Naive thymus-derived CD8-positive, alpha-beta T cell (primary cell): ENCODE data around the gene TIMM17A. TPM values are rescaled to one million over a fixed set of nuclear protein-coding genes. Genes with fewer than 3 reads are reported as not detected.

ENCODE experiments used
- ATAC-seq, 2 donors: fragments of 150-1000 bp; cut with Tn5 transposase in 1 of 2; sonication (Bioruptor Pico), chemical (Tn5 transposase) in 1 of 2; 1 replicate in 1 of 2; 2 replicates in 1 of 2; pipeline ENCODE4 v1.10.0; 2021; ENCODE audit warnings: mild to moderate bottlenecking in 2 of 2, moderate library complexity in 2 of 2
- POLR2A ChIA-PET: fragments of 350-600 bp; sonication (Branson Sonifier 250); formaldehyde crosslinking; loops from one replicate; lab custom pipeline; 2021; ENCODE audit warnings: antibody characterized with exemption; lab: Charles Lee
- DNase-seq, 10 donors: peaks; one replicate each; pipeline versions ENCODE4 v3.0.0 to v3.0.0-alpha.2; 2020 to 2022
- H3K27ac Mint-ChIP-seq, 10 donors: one replicate each; pipeline ENCODE4 v1.8.0; 2020 to 2022; ENCODE audit warnings: mild to moderate bottlenecking in 10 of 10, mixed read lengths in 10 of 10, moderate library complexity in 4 of 10, inconsistent platforms in 1 of 10
- H3K27me3 Mint-ChIP-seq, 5 donors: one replicate each; pipeline ENCODE4 v1.8.0; 2021 to 2022; ENCODE audit warnings: mixed read lengths in 5 of 5
- H3K36me3 Mint-ChIP-seq, 3 donors: one replicate each; pipeline ENCODE4 v1.8.0; 2020 to 2022; ENCODE audit warnings: mixed read lengths in 3 of 3, mild to moderate bottlenecking in 2 of 3, inconsistent platforms in 1 of 3
- H3K4me1 Mint-ChIP-seq, 4 donors: one replicate each; pipeline ENCODE4 v1.8.0; 2021 to 2022; ENCODE audit warnings: mixed read lengths in 4 of 4
- H3K4me3 Mint-ChIP-seq, 10 donors: one replicate each; pipeline ENCODE4 v1.8.0; 2020 to 2022; ENCODE audit warnings: mild to moderate bottlenecking in 10 of 10, mixed read lengths in 10 of 10, moderate library complexity in 6 of 10, inconsistent platforms in 1 of 10
- H3K9me3 Mint-ChIP-seq, 9 donors: one replicate each; pipeline ENCODE4 v1.8.0; 2020 to 2022; ENCODE audit warnings: mixed read lengths in 9 of 9, mild to moderate bottlenecking in 3 of 9, inconsistent platforms in 1 of 9, moderate library complexity in 1 of 9
- polyA plus RNA-seq, 3 donors: library from polyadenylated mRNA; unstranded; fragments of 300-500 nt; fragmentation: Illumina TruSeq; gene quantifications; one replicate each; pipeline ENCODE4 v1.2.3, GENCODE V29; 2021
- total RNA-seq, 8 experiments: library from RNA in 2 of 8; stranded (reverse) in 2 of 8; gene quantifications; one replicate each; pipeline ENCODE4 v1.2.3 and lab custom pipeline; 2021 to 2026

Gene TIMM17A
- total RNA-seq (10 to 100 TPM; 29.1 to 31.8 TPM), polyA plus RNA-seq (10 to 100 TPM; 15.5 to 25.3 (median 17.8) TPM), total RNA-seq (lab: John Stamatoyannopoulos, UW) (26.2 to 123 (median 36.7) reads per million in 6 experiments)

GRCh38 chr1:201955009-201955728 lies at the start of gene TIMM17A:
TSS of gene TIMM17A (plus strand) at chr1:201955503. CDS start at chr1:201955527, 24 bp downstream.
- Mint-ChIP-seq H3K36me3 (peaks cover 0 to 31% (median 5%) of the 10 kb centered on the region in 3 donors), H3K27me3 (no peaks in the 10 kb centered on the region), H3K4me1 (peaks cover 6 to 30% (median 26%) of the 10 kb centered on the region in 4 donors), H3K4me3 (peak within 1 kb of the TSS; percentile 85 to 99 (median 98)), H3K9me3 (no peaks in the 10 kb centered on the region), H3K27ac (peak within 1 kb of the TSS; percentile 96 to 99 (median 98))
- ATAC-seq (peak; percentile 98 to 99), DNase-seq (peak; percentile 78 to 95 (median 90))
- POLR2A ChIA-PET, result interaction anchor here (0.7 to 2.9 kb wide), 8 partner anchors 9 to 1071 kb away, joined by 3 to 20 read pairs (median 5); partner anchors contain the start of genes LMOD1, PPFIA4 and RNPEP

GRCh38 chr1:201906336-201906735 lies 49.0 kb upstream of the TIMM17A start:
- Mint-ChIP-seq H3K4me3 (no peak overlapping the region), H3K9me3 (no peaks in the 10 kb centered on the region), H3K36me3 (no peaks in the 10 kb centered on the region), H3K27ac (no peak overlapping the region), H3K4me1 (no peaks in the 10 kb centered on the region), H3K27me3 (peaks cover 0 to 6% (median 0%) of the 10 kb centered on the region in 5 donors)
- POLR2A ChIA-PET, result no interaction called here
- no peak for ATAC-seq
- DNase-seq, result no peak

- ATAC-seq (no peak), DNase-seq (no peak)
- Mint-ChIP-seq H3K36me3 (no peaks in the 10 kb centered on the region), H3K9me3 (no peaks in the 10 kb centered on the region), H3K27me3 (peaks cover 0 to 6% (median 0%) of the 10 kb centered on the region in 5 donors), H3K4me1 (no peaks in the 10 kb centered on the region), H3K4me3 (no peak overlapping the region), H3K27ac (no peak overlapping the region)
- POLR2A ChIA-PET, result no interaction called here
Measured at GRCh38 chr1:201907621-201908020, 47.7 kb upstream of the TIMM17A start.

- peaks cover 0 to 2% (median 0%) of the 10 kb centered on the region in 4 donors for H3K4me1 Mint-ChIP-seq
- H3K9me3 Mint-ChIP-seq, result no peaks in the 10 kb centered on the region
- H3K27me3 Mint-ChIP-seq, result peaks cover 0 to 20% (median 17%) of the 10 kb centered on the region in 5 donors
- ATAC-seq (no peak), DNase-seq (no peak)
- no peak overlapping the region for H3K4me3 Mint-ChIP-seq
- POLR2A ChIA-PET, result no interaction called here
- H3K36me3 Mint-ChIP-seq, result no peaks in the 10 kb centered on the region
- H3K27ac Mint-ChIP-seq, result no peak overlapping the region
Measured at GRCh38 chr1:201911826-201912571, 43.3 kb upstream of the TIMM17A start.

- POLR2A ChIA-PET, result no interaction called here
- no peak for ATAC-seq
- Mint-ChIP-seq H3K4me1 (peaks cover 0 to 2% (median 0%) of the 10 kb centered on the region in 4 donors), H3K27me3 (peaks cover 0 to 20% (median 17%) of the 10 kb centered on the region in 5 donors), H3K4me3 (no peak overlapping the region), H3K36me3 (no peaks in the 10 kb centered on the region), H3K27ac (no peak overlapping the region), H3K9me3 (no peaks in the 10 kb centered on the region)
- DNase-seq, result no peak
Measured at GRCh38 chr1:201912832-201913231, 42.5 kb upstream of the TIMM17A start.

- Mint-ChIP-seq H3K9me3 (no peaks in the 10 kb centered on the region), H3K27me3 (peaks cover 2 to 20% (median 16%) of the 10 kb centered on the region in 5 donors), H3K36me3 (no peaks in the 10 kb centered on the region), H3K4me1 (peaks cover 0 to 2% (median 0%) of the 10 kb centered on the region in 4 donors), H3K27ac (no peak overlapping the region), H3K4me3 (no peak overlapping the region)
- DNase-seq (no peak), ATAC-seq (no peak)
- POLR2A ChIA-PET, result no interaction called here
Measured at GRCh38 chr1:201914456-201915235, 40.7 kb upstream of the TIMM17A start.

- DNase-seq, result no peak
- H3K9me3 Mint-ChIP-seq, result no peaks in the 10 kb centered on the region
- H3K4me1 Mint-ChIP-seq, result peaks cover 0 to 2% (median 0%) of the 10 kb centered on the region in 4 donors
- H3K36me3 Mint-ChIP-seq, result no peaks in the 10 kb centered on the region
- no peak overlapping the region for H3K4me3 Mint-ChIP-seq
- H3K27ac Mint-ChIP-seq, result no peak overlapping the region
- POLR2A ChIA-PET, result no interaction called here
- peak in 1 of 2 donors; percentile 42 for ATAC-seq
- peaks cover 4 to 22% (median 17%) of the 10 kb centered on the region in 5 donors for H3K27me3 Mint-ChIP-seq
Measured at GRCh38 chr1:201916649-201917249, 38.6 kb upstream of the TIMM17A start.

GRCh38 chr1:201917362-201918033 lies 37.8 kb upstream of the TIMM17A start:
- POLR2A ChIA-PET, result no interaction called here
- no peaks in the 10 kb centered on the region for H3K36me3 Mint-ChIP-seq
- H3K27ac Mint-ChIP-seq, result peak overlapping the region in 1 of 10 donors; percentile 23
- ATAC-seq (no peak), DNase-seq (no peak)
- H3K9me3 Mint-ChIP-seq, result no peaks in the 10 kb centered on the region
- peaks cover 0 to 2% (median 0%) of the 10 kb centered on the region in 4 donors for H3K4me1 Mint-ChIP-seq
- peaks cover 6 to 22% (median 20%) of the 10 kb centered on the region in 5 donors for H3K27me3 Mint-ChIP-seq
- no peak overlapping the region for H3K4me3 Mint-ChIP-seq

- no peaks in the 10 kb centered on the region for H3K9me3 Mint-ChIP-seq
- POLR2A ChIA-PET, result no interaction called here
- peaks cover 6 to 22% (median 21%) of the 10 kb centered on the region in 5 donors for H3K27me3 Mint-ChIP-seq
- H3K36me3 Mint-ChIP-seq, result no peaks in the 10 kb centered on the region
- H3K4me1 Mint-ChIP-seq, result peaks cover 0 to 2% (median 0%) of the 10 kb centered on the region in 4 donors
- peak overlapping the region in 1 of 10 donors; percentile 29 for H3K27ac Mint-ChIP-seq
- H3K4me3 Mint-ChIP-seq, result no peak overlapping the region
- DNase-seq, result no peak
- no peak for ATAC-seq
Measured at GRCh38 chr1:201918343-201918742, 37.0 kb upstream of the TIMM17A start.

GRCh38 chr1:201921952-201922558 lies 33.2 kb upstream of the TIMM17A start:
- Mint-ChIP-seq H3K27ac (no peak overlapping the region), H3K4me1 (peaks cover 0 to 2% (median 0%) of the 10 kb centered on the region in 4 donors), H3K9me3 (no peaks in the 10 kb centered on the region), H3K27me3 (peaks cover 7 to 21% (median 10%) of the 10 kb centered on the region in 5 donors), H3K4me3 (no peak overlapping the region), H3K36me3 (no peaks in the 10 kb centered on the region)
- no peak for ATAC-seq
- POLR2A ChIA-PET, result no interaction called here
- no peak for DNase-seq

- Mint-ChIP-seq H3K4me1 (peaks cover 0 to 2% (median 0%) of the 10 kb centered on the region in 4 donors), H3K9me3 (no peaks in the 10 kb centered on the region), H3K27ac (no peak overlapping the region), H3K27me3 (peaks cover 7 to 21% (median 10%) of the 10 kb centered on the region in 5 donors), H3K36me3 (no peaks in the 10 kb centered on the region), H3K4me3 (no peak overlapping the region)
- DNase-seq, result no peak
- POLR2A ChIA-PET, result no interaction called here
- no peak for ATAC-seq
Measured at GRCh38 chr1:201925301-201925567, 30.1 kb upstream of the TIMM17A start.
